GM12872 (cell line): ENCODE data around the gene PITPNB.

Experiments
- CTCF ChIP-seq: IDR thresholded peaks from 3 replicates; pipeline ENCODE4 v1.5.1; 2011; ENCODE audit warnings: low read depth, mild to moderate bottlenecking, low read length, moderate library complexity; ENCODE audit not compliant: insufficient read depth

Gene PITPNB

GRCh38 chr22:27952091-27952490, 33.0 kb upstream of the PITPNB start:
- no peak for TF ChIP-seq CTCF

DNA sequence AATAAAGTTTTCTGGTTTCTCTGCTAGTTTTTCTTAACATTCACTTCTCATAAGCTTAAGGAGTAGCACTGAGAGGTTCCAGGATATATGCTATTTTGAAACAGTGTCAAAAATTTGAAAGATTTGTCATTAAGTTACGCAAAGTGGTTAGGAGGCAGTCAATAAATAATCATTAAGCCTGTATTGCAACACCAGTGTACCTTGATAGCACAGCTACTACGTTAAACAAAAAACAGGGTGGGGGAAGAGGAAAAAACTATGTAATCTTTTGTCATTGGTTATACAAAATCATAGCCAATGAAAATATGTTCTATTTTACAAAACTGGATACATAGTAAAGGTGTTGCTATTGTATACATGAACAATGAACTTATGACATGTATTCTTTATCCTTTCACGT, 30.4 kb upstream of the PITPNB start:
- TF ChIP-seq CTCF = no peak

DNA sequence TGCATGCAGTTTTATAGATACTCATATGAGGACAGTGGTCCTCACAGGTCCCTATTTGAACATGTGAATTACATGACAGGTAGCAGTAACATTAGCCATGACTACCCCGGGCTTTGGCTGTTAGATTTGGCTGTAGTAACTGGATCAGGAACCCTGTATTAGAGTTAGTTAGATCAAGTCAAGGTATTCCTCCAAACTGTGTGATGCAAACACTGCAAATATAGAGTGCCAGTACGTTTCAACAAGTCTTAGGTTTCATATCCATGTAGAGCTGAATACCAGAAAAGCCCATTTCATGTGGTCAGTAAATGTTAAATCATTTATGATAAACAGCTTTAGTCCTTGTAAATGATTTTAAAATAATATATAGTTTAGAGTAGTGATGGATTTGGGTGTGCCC, 29.5 kb upstream of the PITPNB start:
- no peak for TF ChIP-seq CTCF

GRCh38 chr22:27947448-27947847, 28.4 kb upstream of the PITPNB start:
- TF ChIP-seq CTCF = no peak

DNA sequence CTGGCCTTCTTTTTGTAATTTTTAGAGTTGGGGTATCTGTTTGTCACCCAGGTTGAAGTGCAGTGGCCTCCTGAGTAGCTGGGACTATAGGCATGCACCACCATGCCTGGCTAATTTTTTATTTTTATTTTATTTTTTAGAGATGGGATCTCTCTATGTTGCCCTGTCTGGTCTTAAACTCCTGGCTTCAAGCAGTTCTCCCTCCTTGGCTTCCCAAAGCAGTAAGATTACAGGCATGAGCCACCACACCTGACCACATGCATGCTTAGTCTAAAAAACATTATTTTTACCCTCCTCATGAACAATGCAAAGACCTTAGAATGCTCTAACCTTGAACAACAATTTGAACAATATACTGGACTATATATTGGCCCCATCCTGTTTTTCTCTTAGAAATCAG, 22.1 kb upstream of the PITPNB start:
- no peak for TF ChIP-seq CTCF

DNA sequence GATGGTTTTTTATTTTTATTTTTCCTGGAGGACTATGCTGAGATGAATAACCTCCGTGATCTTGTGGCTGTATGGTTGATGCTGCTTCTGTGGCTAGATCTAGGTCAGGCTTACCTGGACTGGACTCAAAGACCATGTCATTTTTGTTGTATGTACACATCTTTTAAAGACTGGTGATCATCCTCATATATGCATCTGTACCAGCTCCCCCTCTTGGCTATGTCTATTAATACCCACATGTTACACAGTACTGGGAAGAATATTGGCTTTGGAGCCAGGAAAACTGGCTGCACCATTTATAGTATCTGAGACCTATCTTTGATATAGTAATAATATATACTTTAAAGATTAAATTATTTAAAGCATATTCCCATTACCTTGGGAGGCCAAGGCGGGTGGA, 18.4 kb upstream of the PITPNB start:
- no peak for TF ChIP-seq CTCF

- TF ChIP-seq CTCF = no peak
Measured at GRCh38 chr22:27935897-27936296, 16.8 kb upstream of the PITPNB start.

GRCh38 chr22:27934069-27934468, 15.0 kb upstream of the PITPNB start:
- no peak for TF ChIP-seq CTCF
